PC-9 (cell line): Measurements from ENCODE around the gene HFM1. TPM values are rescaled to one million over a fixed set of nuclear protein-coding genes. Genes with fewer than 3 reads are reported as not detected.
A peak's percentile ranks its signal among the peaks of the same experiment; 100 is the strongest.
"Not testable (repeated sequence)": the region's sequence is repeated elsewhere in the genome, so short reads cannot be mapped to it uniquely, and the experiment has no call there.

ENCODE experiments used
- BruUV-seq: library from RNA; stranded (reverse); fragments of 400-500 nt; replicated peaks from 2 replicates; lab custom pipeline; 2021; lab: Mats Ljungman, UMichigan
- CTCF ChIA-PET: fragments of 300-600 bp; sonication (Branson Sonifier 250); formaldehyde crosslinking; loops from one replicate; lab custom pipeline; 2022; ENCODE audit warnings: antibody characterized with exemption; lab: Charles Lee
- POLR2A ChIA-PET: fragments of 300-600 bp; sonication (Branson Sonifier 250); formaldehyde crosslinking; loops from one replicate; lab custom pipeline; 2022; ENCODE audit warnings: antibody characterized with exemption; ENCODE audit not compliant: unreplicated experiment; lab: Charles Lee
- DNase-seq, 2 experiments: peaks; one replicate each; pipeline versions ENCODE4 v3.0.0 to v3.0.0-alpha.2; 2015 to 2022; ENCODE audit warnings: mixed read lengths in 1 of 2
- H2AFZ ChIP-seq: fragments of 200-600 bp; sonication (generic); 2 replicates; pipeline ENCODE4 v1.8.1; 2017; ENCODE audit warnings: antibody characterized with exemption
- H3F3A ChIP-seq: fragments of 200-600 bp; sonication (generic); 2 replicates; pipeline ENCODE4 v1.8.1; 2017; ENCODE audit warnings: antibody characterized with exemption, mild to moderate bottlenecking, low read depth; ENCODE audit not compliant: insufficient read depth
- H3K27ac ChIP-seq: fragments of 200-600 bp; sonication (generic); 2 replicates; pipeline ENCODE4 v1.6.1; 2016; ENCODE audit warnings: mixed run types
- H3K27me3 ChIP-seq: fragments of 200-600 bp; sonication (generic); 2 replicates; pipeline ENCODE4 v1.6.1; 2016; ENCODE audit warnings: low read depth, mixed run types; ENCODE audit not compliant: insufficient read depth
- H3K36me3 ChIP-seq: fragments of 200-600 bp; sonication (generic); 2 replicates; pipeline ENCODE4 v1.6.1; 2016; ENCODE audit warnings: low read depth, mixed run types
- H3K4me1 ChIP-seq: fragments of 200-600 bp; sonication (generic); replicated peaks from 2 replicates; pipeline ENCODE4 v1.6.1; 2016; ENCODE audit warnings: mixed run types; ENCODE audit not compliant: insufficient read depth
- H3K4me2 ChIP-seq: fragments of 200-600 bp; sonication (generic); 2 replicates; pipeline ENCODE4 v1.6.1; 2017; ENCODE audit warnings: mixed run types
- H3K4me3 ChIP-seq: fragments of 200-600 bp; sonication (generic); 2 replicates; pipeline ENCODE4 v1.6.1; 2016; ENCODE audit warnings: mixed run types
- H3K79me2 ChIP-seq: fragments of 200-600 bp; sonication (generic); 2 replicates; pipeline ENCODE4 v1.6.1; 2017; ENCODE audit warnings: low read depth, mixed run types
- H3K9me2 ChIP-seq: fragments of 200-600 bp; sonication (generic); 2 replicates; pipeline ENCODE4 v1.8.1; 2017; ENCODE audit warnings: mild to moderate bottlenecking; ENCODE audit not compliant: insufficient read depth
- H3K9me3 ChIP-seq: fragments of 200-600 bp; sonication (generic); 2 replicates; pipeline ENCODE4 v1.8.1; 2016; ENCODE audit warnings: low read depth; ENCODE audit not compliant: insufficient read depth
- H4K20me1 ChIP-seq: fragments of 200-600 bp; sonication (generic); 2 replicates; pipeline ENCODE4 v1.8.1; 2017; ENCODE audit not compliant: insufficient read depth
- CTCF ChIP-seq: fragments of 200-600 bp; sonication (generic); conservative IDR thresholded peaks from 2 replicates; pipeline ENCODE4 v1.6.1; 2017; ENCODE audit warnings: mixed run types, antibody characterized with exemption, mild to moderate bottlenecking, moderate library complexity
- EZH2 ChIP-seq: fragments of 200-600 bp; sonication (generic); IDR thresholded peaks from 2 replicates; pipeline ENCODE4 v1.8.0; 2017; ENCODE audit warnings: antibody characterized with exemption, low read depth
- intact Hi-C: fragments of 100-400 bp; cut with micrococcal nuclease; formaldehyde crosslinking; loops from one replicate; pipeline ENCODE4 v1.10.0; 2022; ENCODE audit not compliant: unreplicated experiment
- total RNA-seq: library from RNA; stranded (reverse); gene quantifications from 2 replicates; pipeline ENCODE4 v1.2.3, GENCODE V29; 2021

The HFM1 gene
- total RNA-seq, 1 experiment from 2014 or later: not detected

- no peak overlapping the region for H3K27ac ChIP-seq
- ChIA-PET CTCF (no interaction called here), POLR2A (no interaction called here)
- H3K9me2 ChIP-seq: no peaks in the 10 kb centered on the region
- no peaks in the 10 kb centered on the region for H3K79me2 ChIP-seq
- H3K27me3 ChIP-seq: no peaks in the 10 kb centered on the region
- H3K4me3 ChIP-seq: no peak overlapping the region
- 0 out of 2 replicates have a peak, but pooled peaks cover 2% of the 10 kb centered on the region for H3K9me3 ChIP-seq
- intact Hi-C loops: no loop called here
- TF ChIP-seq EZH2: no peak
- TF ChIP-seq CTCF: no peak
- H3K36me3 ChIP-seq: no peaks in the 10 kb centered on the region
- no peak overlapping the region for H3K4me2 ChIP-seq
- no peaks in the 10 kb centered on the region for H3F3A ChIP-seq
- H4K20me1 ChIP-seq: no peaks in the 10 kb centered on the region
- no peaks in the 10 kb centered on the region for H3K4me1 ChIP-seq
- no TSS peak for BruUV-seq
- 0 out of 2 replicates have a peak overlapping the region, but pooled peaks have one; percentile 17 for H2AFZ ChIP-seq
- DNase-seq: no peak
These were observed 30.6 kb downstream of the HFM1 start for GRCh38 chr1:91374086-91374485.

GRCh38 chr1:91372230-91372629 lies 32.4 kb downstream of the HFM1 start:
- H2AFZ ChIP-seq, intact Hi-C loops, H3K36me3 ChIP-seq, H3K27ac ChIP-seq, H3K9me2 ChIP-seq, H3K4me3 ChIP-seq, POLR2A ChIA-PET, H3F3A ChIP-seq, H3K4me1 ChIP-seq, H3K4me2 ChIP-seq, BruUV-seq, H4K20me1 ChIP-seq, CTCF ChIA-PET, H3K27me3 ChIP-seq, H3K79me2 ChIP-seq, H3K9me3 ChIP-seq, DNase-seq: not testable (repeated sequence)

GRCh38 chr1:91349524-91349923 lies 55.1 kb downstream of the HFM1 start:
- H3K27me3 ChIP-seq: no peaks in the 10 kb centered on the region
- POLR2A ChIA-PET: no interaction called here
- H3K9me3 ChIP-seq: no peaks in the 10 kb centered on the region
- TF ChIP-seq CTCF (no peak), EZH2 (no peak)
- H3K9me2 ChIP-seq: no peaks in the 10 kb centered on the region
- H3F3A ChIP-seq: no peaks in the 10 kb centered on the region
- H3K27ac ChIP-seq: no peak overlapping the region
- CTCF ChIA-PET: interaction anchor here (0.6 kb wide), 1 partner anchor 507 kb away, joined by 3 read pairs; no protein-coding TSS in a partner anchor
- peak overlapping the region; percentile 37; the same call in 1 of the 2 replicates for H2AFZ ChIP-seq
- no peaks in the 10 kb centered on the region for H3K36me3 ChIP-seq
- H4K20me1 ChIP-seq: no peaks in the 10 kb centered on the region
- no peak overlapping the region for H3K4me3 ChIP-seq
- H3K79me2 ChIP-seq: no peaks in the 10 kb centered on the region
- H3K4me1 ChIP-seq: no peaks in the 10 kb centered on the region
- no peak for DNase-seq
- H3K4me2 ChIP-seq: no peak overlapping the region
- no TSS peak for BruUV-seq
- intact Hi-C loops: no loop called here

DNA sequence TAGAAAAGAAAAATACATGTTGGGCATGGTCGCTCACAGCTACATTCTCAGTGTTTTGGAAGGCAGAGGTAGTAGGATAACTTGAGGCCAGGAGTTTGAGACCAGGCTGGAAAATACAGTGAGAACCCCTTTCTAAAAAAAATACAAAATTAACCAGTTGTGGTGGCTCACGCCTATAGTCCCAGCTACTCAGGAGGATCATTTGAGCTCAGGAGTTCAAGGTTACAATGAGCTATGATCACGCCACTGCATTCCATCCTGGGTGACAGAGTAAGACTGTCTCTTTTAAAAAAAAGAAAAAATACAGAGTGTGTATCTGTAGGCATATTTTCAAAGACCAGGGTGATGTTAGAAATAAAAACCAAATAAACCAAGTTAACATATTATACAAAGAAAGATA lies 57.8 kb downstream of the HFM1 start:
- ChIA-PET POLR2A (no interaction called here), CTCF (no interaction called here)
- Histone ChIP-seq H3K4me3 (no peak overlapping the region), H3K4me1 (no peaks in the 10 kb centered on the region), H4K20me1 (no peaks in the 10 kb centered on the region), H2AFZ (no peak overlapping the region), H3K27me3 (no peaks in the 10 kb centered on the region), H3K9me3 (no peaks in the 10 kb centered on the region), H3K4me2 (no peak overlapping the region), H3F3A (no peaks in the 10 kb centered on the region; the same call in 1 of the 2 replicates), H3K27ac (no peak overlapping the region), H3K9me2 (no peaks in the 10 kb centered on the region), H3K36me3 (no peaks in the 10 kb centered on the region), H3K79me2 (no peaks in the 10 kb centered on the region)
- no peak for TF ChIP-seq EZH2
- no peak for TF ChIP-seq CTCF
- intact Hi-C loops: no loop called here
- BruUV-seq: no TSS peak
- no peak for DNase-seq
